GM23248 (cell line): ENCODE measurements around the gene ADCK2. TPM values are rescaled to one million over a fixed set of nuclear protein-coding genes. Genes with fewer than 3 reads are reported as not detected.
"Not testable (repeated sequence)": the region's sequence is repeated elsewhere in the genome, so short reads cannot be mapped to it uniquely, and the experiment has no call there.

ENCODE experiments used
- DNase-seq: peaks from one replicate; pipeline ENCODE4 v3.0.0-alpha.2; 2015
- H2AFZ ChIP-seq: fragments of 200-600 bp; sonication (generic); 2 replicates; pipeline ENCODE4 v1.6.1; 2016; ENCODE audit warnings: antibody characterized with exemption
- H3F3A ChIP-seq: fragments of 200-600 bp; sonication (generic); 2 replicates; pipeline ENCODE4 v1.6.1; 2016; ENCODE audit warnings: mild to moderate bottlenecking, antibody characterized with exemption, mixed run types; ENCODE audit not compliant: insufficient read depth
- H3K27ac ChIP-seq: fragments of 200-600 bp; sonication (generic); 2 replicates; pipeline ENCODE4 v1.5.1; 2016; ENCODE audit warnings: mild to moderate bottlenecking
- H3K27me3 ChIP-seq: fragments of 200-600 bp; sonication (generic); replicated peaks from 2 replicates; pipeline ENCODE4 v1.6.1; 2016; ENCODE audit warnings: mild to moderate bottlenecking; ENCODE audit not compliant: insufficient read depth
- H3K36me3 ChIP-seq: fragments of 200-600 bp; sonication (generic); 2 replicates; pipeline ENCODE4 v1.6.1; 2016; ENCODE audit warnings: low read depth, mild to moderate bottlenecking
- H3K4me1 ChIP-seq: fragments of 200-600 bp; sonication (generic); 2 replicates; pipeline ENCODE4 v1.6.1; 2016; ENCODE audit warnings: mild to moderate bottlenecking; ENCODE audit not compliant: insufficient read depth
- H3K4me2 ChIP-seq: fragments of 200-600 bp; sonication (generic); one replicate; pipeline ENCODE4 v1.6.1; 2016; ENCODE audit warnings: mild to moderate bottlenecking; ENCODE audit not compliant: unreplicated experiment
- H3K4me3 ChIP-seq: fragments of 200-600 bp; sonication (generic); 2 replicates; pipeline ENCODE4 v1.5.1; 2016; ENCODE audit warnings: mild to moderate bottlenecking
- H3K79me2 ChIP-seq: fragments of 200-600 bp; sonication (generic); 2 replicates; pipeline ENCODE4 v1.6.1; 2016; ENCODE audit warnings: mild to moderate bottlenecking; ENCODE audit not compliant: insufficient read depth
- H3K9ac ChIP-seq: fragments of 200-600 bp; sonication (generic); 2 replicates; pipeline ENCODE4 v1.6.1; 2016; ENCODE audit warnings: mild to moderate bottlenecking
- H3K9me2 ChIP-seq: fragments of 200-600 bp; sonication (generic); 2 replicates; pipeline ENCODE4 v1.6.1; 2016; ENCODE audit warnings: mixed run types, mild to moderate bottlenecking, moderate library complexity; ENCODE audit not compliant: insufficient read depth
- H3K9me3 ChIP-seq: fragments of 200-600 bp; sonication (generic); one replicate; pipeline ENCODE4 v1.6.1; 2017; ENCODE audit warnings: low read depth
- H4K20me1 ChIP-seq: fragments of 200-600 bp; sonication (generic); 2 replicates; pipeline ENCODE4 v1.6.0; 2016; ENCODE audit not compliant: insufficient read depth
- EZH2 ChIP-seq: fragments of 200-600 bp; sonication (generic); IDR thresholded peaks from 2 replicates; pipeline ENCODE4 v1.6.1; 2018; ENCODE audit warnings: antibody characterized with exemption, mild to moderate bottlenecking; ENCODE audit not compliant: insufficient read depth, poor library complexity, severe bottlenecking
- EZH2phosphoT487 ChIP-seq: fragments of 200-600 bp; sonication (generic); IDR thresholded peaks from 2 replicates; pipeline ENCODE4 v1.6.1; 2018; ENCODE audit warnings: antibody characterized with exemption, moderate library complexity, mild to moderate bottlenecking, low read depth; ENCODE audit not compliant: insufficient read depth
- WGBS, 2 experiments: methylation state at CpG; one replicate each; pipeline ENCODE4 v1.1.6; 2015 to 2017; ENCODE audit warnings: low lambda C conversion rate in 2 of 2, low coverage in 1 of 2; ENCODE audit errors: missing lambda C conversion rate in 2 of 2; 5-methylcytosine and 5-hydroxymethylcytosine counted together
- in situ Hi-C: fragments of 300-500 bp; cut with MboI; formaldehyde crosslinking; loops from 2 replicates; pipeline ENCODE4 v1.15.0; 2020
- polyA plus RNA-seq: library from polyadenylated mRNA; unstranded; fragments of >200 nt; fragmentation: Nextera tagmentation; extraction: Ambion mirVana; gene quantifications from 2 replicates; pipeline ENCODE4 v1.2.1, GENCODE V29; 2016
- total RNA-seq: library from RNA; depleted of rRNA; stranded (reverse); fragments of >200 nt; shearing (Covaris generic); gene quantifications from 2 replicates; pipeline ENCODE4 v1.2.3, GENCODE V29; 2014

Gene ADCK2
- total and polyA plus RNA-seq, 2 experiments from 2014 or later: 10.0 to 27.1 TPM

- Histone ChIP-seq H3K9me3 (no peaks in the 10 kb centered on the region), H3K4me3 (no peak overlapping the region), H3K36me3 (no peaks in the 10 kb centered on the region), H3K9ac (no peak overlapping the region), H3K27ac (no peak overlapping the region), H3K4me1 (no peaks in the 10 kb centered on the region), H3K27me3 (no peaks in the 10 kb centered on the region), H3K4me2 (no peak overlapping the region), H2AFZ (no peak overlapping the region), H3K9me2 (no peaks in the 10 kb centered on the region), H4K20me1 (no peaks in the 10 kb centered on the region), H3K79me2 (no peaks in the 10 kb centered on the region), H3F3A (no peaks in the 10 kb centered on the region)
- no peak for DNase-seq
- in situ Hi-C loops: no loop called here
- TF ChIP-seq EZH2phosphoT487 (no peak), EZH2 (no peak)
- 93 to 97% methylated on average over 11 of the region's 11 CpGs for WGBS, 2 experiments
Observed at GRCh38 chr7:140686921-140687320, 14.2 kb downstream of the ADCK2 start.

DNA sequence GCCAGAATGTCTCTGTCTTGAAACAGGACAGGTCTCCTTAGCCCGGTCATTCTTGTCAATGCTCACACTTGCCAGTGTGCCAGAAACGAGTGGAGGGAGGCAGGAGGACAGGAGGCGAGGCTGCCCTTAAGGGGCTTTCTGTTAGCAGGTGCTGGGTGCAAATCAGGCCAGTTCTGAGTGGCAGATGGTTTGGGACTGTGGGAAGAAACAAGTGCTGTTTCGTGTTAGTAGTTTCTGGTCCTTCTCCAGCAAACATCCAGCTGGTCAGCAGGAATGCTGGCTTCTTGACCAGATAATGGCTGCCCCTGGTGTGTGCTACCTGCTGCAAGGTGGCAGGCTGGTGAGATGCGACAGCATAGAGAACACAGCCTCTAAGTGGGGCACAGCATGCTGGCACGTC, 15.6 kb downstream of the ADCK2 start:
- no peaks in the 10 kb centered on the region for H3K27me3 ChIP-seq
- WGBS, 2 experiments: 93% methylated on average over 6 of the region's 6 CpGs
- H4K20me1 ChIP-seq: no peaks in the 10 kb centered on the region
- no peak overlapping the region for H2AFZ ChIP-seq
- H3K4me1 ChIP-seq: no peaks in the 10 kb centered on the region
- no peaks in the 10 kb centered on the region for H3K9me3 ChIP-seq
- H3K79me2 ChIP-seq: no peaks in the 10 kb centered on the region
- TF ChIP-seq EZH2phosphoT487: no peak
- TF ChIP-seq EZH2: no peak
- H3K9me2 ChIP-seq: no peaks in the 10 kb centered on the region
- no peak overlapping the region for H3K9ac ChIP-seq
- H3F3A ChIP-seq: no peaks in the 10 kb centered on the region
- DNase-seq: no peak
- H3K4me3 ChIP-seq: no peak overlapping the region
- H3K4me2 ChIP-seq: no peak overlapping the region
- in situ Hi-C loops: no loop called here
- no peak overlapping the region for H3K27ac ChIP-seq
- no peaks in the 10 kb centered on the region for H3K36me3 ChIP-seq

GRCh38 chr7:140689199-140690152, 16.7 kb downstream of the ADCK2 start:
- H2AFZ ChIP-seq: no peak overlapping the region
- H3K9me2 ChIP-seq: no peaks in the 10 kb centered on the region
- H3K9me3 ChIP-seq: no peaks in the 10 kb centered on the region
- H3K4me3 ChIP-seq: no peak overlapping the region
- no peak overlapping the region for H3K27ac ChIP-seq
- TF ChIP-seq EZH2phosphoT487 (no peak), EZH2 (no peak)
- no peaks in the 10 kb centered on the region for H3K79me2 ChIP-seq
- no peaks in the 10 kb centered on the region for H3K36me3 ChIP-seq
- in situ Hi-C loops: no loop called here
- no peak overlapping the region for H3K9ac ChIP-seq
- no peak overlapping the region for H3K4me2 ChIP-seq
- H4K20me1 ChIP-seq: no peaks in the 10 kb centered on the region
- WGBS, 2 experiments: 84 to 86% methylated on average over 16 of the region's 16 CpGs
- H3F3A ChIP-seq: no peaks in the 10 kb centered on the region
- H3K27me3 ChIP-seq: no peaks in the 10 kb centered on the region
- no peak for DNase-seq
- H3K4me1 ChIP-seq: no peaks in the 10 kb centered on the region

- Histone ChIP-seq H3K4me2 (no peak overlapping the region), H3K36me3 (no peaks in the 10 kb centered on the region), H3K9me2 (no peaks in the 10 kb centered on the region), H2AFZ (no peak overlapping the region), H3F3A (peaks cover 5% of the 10 kb centered on the region; the same call in 1 of the 2 replicates), H4K20me1 (no peaks in the 10 kb centered on the region), H3K4me3 (no peak overlapping the region), H3K9ac (no peak overlapping the region), H3K9me3 (no peaks in the 10 kb centered on the region), H3K27ac (no peak overlapping the region), H3K4me1 (peaks cover 6% of the 10 kb centered on the region; the same call in 1 of the 2 replicates), H3K27me3 (no peaks in the 10 kb centered on the region), H3K79me2 (no peaks in the 10 kb centered on the region)
- TF ChIP-seq EZH2 (no peak), EZH2phosphoT487 (no peak)
- 83 to 85% methylated on average over 12 of the region's 12 CpGs for WGBS, 2 experiments
- no peak for DNase-seq
- in situ Hi-C loops: no loop called here
Observed at GRCh38 chr7:140691376-140692045, 18.8 kb downstream of the ADCK2 start.

DNA sequence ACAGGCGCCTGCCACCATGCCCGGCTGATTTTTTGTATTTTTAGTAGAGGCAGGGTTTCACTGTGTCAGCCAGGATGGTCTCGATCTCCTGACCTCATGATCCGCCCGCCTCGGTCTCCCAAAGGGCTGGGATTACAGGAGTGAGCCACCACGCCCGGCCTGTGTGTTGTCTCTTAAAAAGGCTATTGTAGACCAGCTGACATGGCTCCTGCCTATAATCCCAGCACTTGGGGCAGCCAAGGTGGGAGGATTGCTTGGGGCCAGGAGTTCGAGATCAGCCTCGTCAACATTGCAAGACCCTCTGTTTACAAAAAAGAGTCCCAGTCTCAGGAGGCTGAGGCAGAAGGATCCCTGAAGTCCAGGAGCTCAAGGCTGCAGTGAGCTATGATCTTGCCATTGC, 21.1 kb downstream of the ADCK2 start:
- H3K36me3 ChIP-seq, H3K27ac ChIP-seq, H3K4me2 ChIP-seq, H3K9ac ChIP-seq, in situ Hi-C loops, H3K4me3 ChIP-seq, H4K20me1 ChIP-seq, H3K9me3 ChIP-seq, H3F3A ChIP-seq, H2AFZ ChIP-seq, H3K27me3 ChIP-seq, H3K9me2 ChIP-seq, DNase-seq, H3K4me1 ChIP-seq: not testable (repeated sequence)
- WGBS, 2 experiments: 95 to 97% methylated on average over 10 of the region's 10 CpGs
- peaks cover 17% of the 10 kb centered on the region for H3K79me2 ChIP-seq
